NCI-H82 treated with DMSO at 0.1 percent for 48 hours (cell line): ENCODE measurements around the gene PLPPR2.
"Not testable (repeated sequence)": the region's sequence is repeated elsewhere in the genome, so short reads cannot be mapped to it uniquely, and the experiment has no call there.

Experiments
- DNase-seq: peaks from one replicate; lab custom pipeline; 2025; ENCODE audit not compliant: unreplicated experiment; lab: John Stamatoyannopoulos, UW

PLPPR2 gene

DNA sequence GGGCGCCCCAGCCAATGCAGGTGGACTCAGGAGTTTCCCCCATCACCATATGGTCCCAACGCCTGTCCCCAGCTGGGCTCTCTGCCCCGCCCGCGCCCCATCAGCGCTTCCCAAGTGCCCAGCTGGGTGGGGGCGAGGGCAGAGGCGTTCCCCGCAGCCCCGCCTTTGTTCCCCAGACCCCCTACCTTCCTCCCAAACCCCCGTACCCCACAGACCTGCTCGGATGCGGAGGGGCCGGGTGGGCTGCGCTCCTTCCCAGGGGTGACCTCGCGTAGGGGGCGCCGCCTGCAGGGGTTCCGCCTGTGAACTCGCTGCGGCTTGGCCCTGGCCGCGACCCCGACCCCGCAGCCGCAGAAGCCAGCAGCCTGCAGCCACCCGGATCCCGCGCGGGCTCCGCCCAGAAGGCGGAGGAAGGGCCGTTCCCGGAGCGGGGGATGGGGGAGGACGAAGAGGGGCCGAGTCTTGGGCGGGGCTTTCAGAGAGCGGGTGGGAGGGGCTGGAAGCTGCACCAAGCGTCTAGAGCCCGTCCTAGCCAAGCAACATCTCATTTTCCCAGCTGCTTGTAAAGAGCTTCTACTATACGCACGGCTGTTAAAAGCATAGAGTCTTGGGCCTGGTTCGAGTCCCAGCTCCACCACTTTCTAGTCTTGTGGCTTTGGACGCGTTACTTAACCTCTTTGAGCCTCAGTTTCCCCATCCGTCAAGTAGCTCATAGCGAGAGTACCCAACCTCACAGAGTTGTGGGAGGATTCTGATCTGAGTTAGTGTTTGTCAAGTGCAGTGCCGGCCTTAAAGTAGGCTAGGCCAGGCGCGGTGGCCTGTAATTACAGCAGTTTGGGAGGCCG is 15.8 kb upstream of the PLPPR2 start, which contains the start of gene RAB3D:
TSS of gene RAB3D (minus strand) at position 404 of the 845 bp plus-strand sequence. CDS start 2,258 bp downstream, outside the sequence.
- peak; percentile 77 for DNase-seq

DNA sequence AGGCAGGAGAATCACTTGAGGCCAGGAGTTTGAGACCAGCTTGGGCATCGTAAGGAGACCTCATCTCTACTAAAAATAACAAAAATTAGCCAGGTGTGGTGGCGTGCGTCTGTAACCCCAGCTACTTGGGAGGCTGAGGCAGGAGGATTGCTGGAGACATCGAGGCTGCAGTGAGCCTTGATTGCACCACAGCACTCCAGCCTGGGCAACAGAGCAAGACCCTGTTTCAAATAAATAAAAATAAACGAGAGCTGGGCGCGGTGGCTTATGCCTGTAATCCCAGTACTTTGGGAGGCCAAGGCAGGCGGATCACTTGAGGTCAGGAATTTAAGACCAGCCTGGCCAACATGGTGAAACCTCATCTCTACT is 15.1 kb upstream of the PLPPR2 start:
- not testable (repeated sequence) for DNase-seq

DNA sequence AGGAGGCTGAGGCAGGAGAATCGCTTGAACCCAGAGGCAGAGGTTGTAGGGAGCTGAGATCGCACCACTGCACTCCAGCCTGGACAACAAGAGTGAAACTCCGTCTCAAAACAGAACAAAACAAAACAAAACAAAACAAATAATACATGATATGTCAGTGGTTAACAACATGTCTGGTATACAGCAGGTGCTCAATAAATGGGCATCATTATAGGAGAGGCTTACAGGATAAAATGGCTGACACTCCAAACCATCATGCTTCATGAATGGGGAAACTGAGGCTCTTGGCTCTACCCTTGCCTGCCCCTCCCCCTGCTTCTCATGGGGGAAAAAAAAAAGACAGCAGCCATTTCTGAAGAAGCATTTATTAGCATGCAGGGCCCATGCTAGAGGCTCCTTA is 12.8 kb upstream of the PLPPR2 start:
- DNase-seq = no peak

DNA sequence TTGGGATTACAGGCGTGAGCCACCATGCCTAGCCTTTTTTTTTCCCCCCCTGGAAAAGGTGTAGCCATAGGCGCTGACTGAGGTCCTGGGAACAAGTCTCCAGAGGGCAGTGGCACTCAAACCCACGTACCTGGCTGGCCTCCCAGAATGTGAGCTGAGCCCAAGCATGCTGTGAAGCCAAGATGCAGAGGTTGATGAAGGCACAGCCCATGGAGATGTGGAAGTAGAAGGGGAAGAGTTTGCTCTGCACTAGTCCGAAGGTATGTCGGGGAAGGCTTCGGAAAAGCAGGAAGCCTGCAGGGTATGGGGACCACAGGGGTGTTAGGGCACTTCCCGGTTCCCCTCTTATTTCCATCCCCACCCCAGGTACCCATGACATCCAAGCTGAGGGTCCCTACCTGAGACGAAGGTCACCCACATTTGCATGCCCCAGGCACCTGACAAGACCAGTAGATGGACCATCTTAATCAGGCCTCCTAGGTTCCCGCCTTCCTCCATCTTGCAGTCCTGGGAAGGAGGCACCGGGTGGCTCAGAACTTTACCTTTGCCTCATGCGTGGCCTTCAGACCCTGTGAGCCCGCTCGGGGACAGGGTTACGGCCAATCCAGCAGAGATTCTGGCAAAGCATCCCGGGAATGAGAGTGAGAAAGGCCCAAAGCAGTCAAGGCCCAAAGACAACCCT is 10.0 kb upstream of the PLPPR2 start:
- no peak for DNase-seq

DNA sequence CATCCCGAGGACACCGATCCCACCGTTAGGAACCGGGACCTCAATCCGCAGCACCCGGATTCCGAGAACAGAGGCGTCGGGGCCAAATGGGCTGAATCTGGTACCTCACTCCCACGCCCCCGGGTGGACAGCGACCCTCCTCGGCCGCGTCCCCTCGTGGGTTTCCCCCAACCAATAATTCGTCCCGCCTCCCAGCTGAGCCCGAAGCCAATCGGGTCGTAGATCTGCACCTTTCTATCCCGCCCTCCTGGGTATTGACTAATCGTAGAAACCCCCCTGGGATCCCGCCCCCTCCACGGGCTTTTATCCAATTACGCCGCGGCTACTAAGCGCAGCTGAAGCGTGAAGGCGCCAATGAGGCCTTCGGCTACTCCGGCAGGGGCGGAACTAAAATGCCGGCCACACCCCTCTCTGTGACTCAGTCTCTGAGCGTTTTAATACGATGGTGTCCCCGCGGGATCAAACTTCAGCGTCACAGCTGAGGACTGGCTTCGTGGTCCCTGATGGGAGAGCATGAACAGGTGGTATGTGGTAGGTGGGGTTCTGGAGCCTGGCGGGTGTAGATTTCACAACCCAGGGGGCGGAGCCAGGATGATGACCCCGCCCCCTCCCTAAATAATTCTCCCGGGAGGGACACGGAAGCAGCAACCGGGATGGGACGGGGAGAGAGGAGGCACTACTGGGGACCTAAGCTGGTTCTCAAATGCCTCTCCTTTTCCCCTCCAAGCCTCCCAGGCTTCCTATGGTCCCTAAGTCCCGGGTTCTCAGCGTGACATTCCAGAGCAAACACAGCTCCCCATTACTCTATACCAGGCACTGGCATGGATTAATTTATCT is 8.9 kb upstream of the PLPPR2 start, which contains the start of the genes CCDC159 and TMEM205:
TSS of gene CCDC159 (plus strand) at position 416 of the 837 bp plus-strand sequence. CDS start at position 504, 88 bp downstream.
TSS of gene TMEM205 (minus strand) at position 165 of the 837 bp plus-strand sequence. CDS start 649 bp downstream, outside the sequence.
- peak; percentile 94 for DNase-seq

DNA sequence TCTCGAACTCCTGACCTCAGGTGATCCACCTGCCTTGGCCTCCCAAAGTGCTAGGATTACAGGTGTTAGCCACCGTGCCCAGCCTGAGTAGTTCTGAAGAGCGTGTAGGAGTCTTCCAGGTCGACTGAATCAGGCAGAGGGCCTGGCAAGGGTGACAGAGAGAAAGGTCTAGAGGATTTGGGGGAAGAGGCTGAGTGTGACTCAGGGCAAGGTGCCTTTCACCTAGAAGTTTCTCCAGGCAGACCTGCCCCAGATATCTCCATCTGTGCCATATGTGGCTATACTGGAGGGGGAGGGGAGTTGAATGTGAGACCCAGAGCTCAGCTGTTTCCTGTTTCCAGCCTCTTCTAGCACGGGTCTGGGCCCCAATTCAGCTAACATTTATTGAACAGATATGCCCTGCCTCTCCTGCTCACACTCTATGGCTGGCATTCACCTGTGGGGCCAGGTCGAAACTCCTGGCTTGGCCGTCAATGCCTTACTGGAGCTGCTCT is 7.6 kb upstream of the PLPPR2 start:
- no peak for DNase-seq

DNA sequence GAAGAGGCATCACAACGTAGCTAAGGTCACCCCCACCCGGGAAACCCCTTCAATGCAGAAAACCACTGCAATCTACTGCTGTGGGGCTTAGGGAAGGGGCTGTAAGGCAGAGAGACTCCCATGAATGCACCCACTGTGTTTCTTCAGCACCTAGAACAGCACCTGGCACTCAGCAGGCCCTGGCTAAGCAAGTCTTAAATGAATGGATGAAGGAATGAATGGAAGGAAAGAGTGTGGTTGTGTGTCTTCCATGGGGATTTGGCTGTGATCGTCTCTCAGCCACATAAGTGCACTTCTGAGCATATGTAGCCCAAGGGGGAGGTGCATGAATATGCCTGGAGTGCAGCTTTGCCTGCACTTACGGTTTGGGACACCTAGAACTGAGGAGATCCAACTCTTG is 6.1 kb upstream of the PLPPR2 start:
- DNase-seq = no peak

DNA sequence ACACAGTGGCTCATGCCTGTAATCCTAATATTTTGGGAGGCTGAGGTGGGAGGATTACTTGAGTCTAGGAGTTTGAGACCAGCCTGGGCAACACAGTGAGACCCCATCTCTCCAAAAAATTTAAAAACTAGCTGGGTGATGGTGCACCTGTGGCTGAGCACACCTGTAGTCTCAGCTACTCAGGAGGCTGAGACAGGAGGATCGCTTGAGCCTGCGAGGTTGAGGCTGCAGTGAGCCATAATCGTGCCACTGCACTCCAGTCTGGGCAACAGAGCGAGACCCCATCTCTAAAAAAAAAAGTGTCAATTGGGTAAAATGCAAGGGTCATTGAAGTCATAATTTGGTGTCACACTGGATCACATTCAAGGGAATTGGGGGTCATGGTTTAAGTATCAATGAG is 1.1 kb upstream of the PLPPR2 start:
- not testable (repeated sequence) for DNase-seq

DNA sequence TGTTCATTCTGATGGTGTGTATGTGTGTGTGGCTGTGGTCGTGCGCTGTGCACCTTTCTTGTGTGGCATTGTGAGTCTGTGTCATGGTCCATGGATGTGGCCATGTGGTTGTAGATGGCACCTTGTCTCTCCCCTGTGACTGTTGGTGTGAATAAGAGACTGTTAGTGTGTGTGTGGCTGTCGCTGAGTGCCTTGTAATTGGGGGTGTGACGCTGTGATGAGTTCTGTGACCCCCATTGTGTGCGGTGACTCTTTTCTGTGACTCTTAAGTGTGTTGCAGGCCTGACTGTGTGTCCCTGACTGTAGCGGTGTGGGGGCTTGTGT is 804 bp downstream of the PLPPR2 start:
- DNase-seq = no peak

DNA sequence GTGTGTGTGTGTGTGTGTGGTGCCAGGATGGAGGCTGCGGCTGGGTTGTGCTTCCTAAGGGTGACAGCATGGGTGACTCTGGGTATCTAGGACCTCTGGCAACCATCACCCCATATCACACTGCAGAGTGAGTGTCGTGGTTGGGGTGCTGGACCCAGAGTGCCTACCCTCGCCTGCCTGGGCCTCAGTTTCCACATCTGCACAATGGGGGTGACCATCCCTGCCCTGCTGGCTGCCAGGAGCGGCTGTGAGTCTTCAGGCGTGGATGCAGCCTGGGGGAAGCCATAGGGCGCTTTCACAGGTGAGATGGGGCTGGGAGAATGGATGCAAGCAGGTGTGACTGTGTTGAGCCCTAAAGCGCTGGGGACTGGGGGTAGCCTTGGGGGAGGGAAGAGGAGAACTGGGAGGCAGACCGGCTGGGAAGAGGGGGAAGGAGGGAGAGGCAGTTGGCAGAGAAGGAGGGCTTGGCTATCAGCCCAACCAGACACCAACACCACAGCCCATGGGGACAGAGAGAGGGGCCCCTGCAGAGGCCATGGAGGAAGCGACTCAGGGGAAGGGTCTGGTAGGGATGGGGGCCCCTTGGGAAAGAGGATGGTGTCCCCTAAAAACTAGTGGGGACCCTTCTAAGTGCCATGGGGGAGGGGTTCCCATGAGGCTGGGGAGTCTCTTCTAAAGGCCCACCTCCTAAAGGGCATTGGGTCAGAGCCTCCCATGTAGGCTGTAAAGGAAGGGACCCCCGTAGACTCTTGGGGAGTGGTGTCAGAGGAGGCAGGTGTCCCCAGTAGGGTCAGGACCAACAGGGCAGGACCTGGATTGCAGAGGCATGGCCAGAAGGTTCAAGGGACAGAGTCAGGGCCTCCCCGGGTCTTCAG is 1.7 kb downstream of the PLPPR2 start:
- DNase-seq = no peak

DNA sequence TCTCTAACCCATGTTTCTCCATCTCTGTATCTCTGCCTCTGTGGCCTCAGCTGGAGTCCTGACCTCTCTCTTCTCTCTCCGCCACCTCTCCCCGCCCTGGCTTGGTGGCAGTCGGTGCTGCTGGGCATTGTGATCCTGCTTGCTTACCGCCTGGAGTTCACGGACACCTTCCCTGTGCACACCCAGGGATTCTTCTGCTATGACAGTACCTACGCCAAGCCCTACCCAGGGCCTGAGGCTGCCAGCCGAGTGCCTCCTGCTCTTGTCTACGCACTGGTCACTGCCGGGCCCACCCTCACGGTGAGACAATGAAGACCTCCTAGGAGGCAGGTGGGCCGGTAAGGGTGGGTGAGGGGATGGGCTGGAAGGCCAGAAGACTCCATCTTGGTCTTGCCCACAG is 4.2 kb downstream of the PLPPR2 start:
- no peak for DNase-seq

DNA sequence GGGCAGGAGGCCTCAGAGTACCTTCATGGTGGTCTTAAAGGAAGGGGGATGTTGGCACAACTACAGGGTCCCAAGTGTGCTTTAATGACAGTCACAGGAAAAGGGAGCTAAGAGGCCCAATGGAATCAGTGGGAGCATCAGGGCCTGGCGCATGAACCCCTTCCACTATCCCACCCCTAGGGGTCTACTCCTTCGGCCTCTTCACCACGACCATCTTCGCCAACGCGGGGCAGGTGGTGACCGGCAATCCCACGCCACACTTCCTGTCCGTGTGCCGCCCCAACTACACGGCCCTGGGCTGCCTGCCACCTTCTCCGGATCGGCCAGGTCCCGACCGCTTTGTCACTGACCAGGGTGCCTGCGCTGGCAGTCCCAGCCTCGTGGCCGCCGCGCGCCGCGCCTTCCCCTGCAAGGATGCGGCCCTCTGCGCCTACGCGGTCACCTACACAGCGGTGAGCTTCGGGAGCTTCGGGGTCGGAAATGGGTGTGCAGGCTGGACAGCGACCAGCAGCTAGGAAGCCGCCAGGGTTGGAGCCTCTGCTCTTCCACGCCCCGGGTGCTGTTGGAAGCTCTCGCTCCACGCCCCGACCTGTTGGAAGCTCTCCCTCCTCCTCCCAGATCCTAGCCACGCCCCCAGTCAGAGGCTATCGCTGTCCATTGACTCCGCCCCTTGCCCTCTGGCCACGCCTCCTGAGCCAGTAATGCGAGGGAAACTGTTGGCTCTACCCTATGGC is 6.0 kb downstream of the PLPPR2 start:
- DNase-seq = no peak

DNA sequence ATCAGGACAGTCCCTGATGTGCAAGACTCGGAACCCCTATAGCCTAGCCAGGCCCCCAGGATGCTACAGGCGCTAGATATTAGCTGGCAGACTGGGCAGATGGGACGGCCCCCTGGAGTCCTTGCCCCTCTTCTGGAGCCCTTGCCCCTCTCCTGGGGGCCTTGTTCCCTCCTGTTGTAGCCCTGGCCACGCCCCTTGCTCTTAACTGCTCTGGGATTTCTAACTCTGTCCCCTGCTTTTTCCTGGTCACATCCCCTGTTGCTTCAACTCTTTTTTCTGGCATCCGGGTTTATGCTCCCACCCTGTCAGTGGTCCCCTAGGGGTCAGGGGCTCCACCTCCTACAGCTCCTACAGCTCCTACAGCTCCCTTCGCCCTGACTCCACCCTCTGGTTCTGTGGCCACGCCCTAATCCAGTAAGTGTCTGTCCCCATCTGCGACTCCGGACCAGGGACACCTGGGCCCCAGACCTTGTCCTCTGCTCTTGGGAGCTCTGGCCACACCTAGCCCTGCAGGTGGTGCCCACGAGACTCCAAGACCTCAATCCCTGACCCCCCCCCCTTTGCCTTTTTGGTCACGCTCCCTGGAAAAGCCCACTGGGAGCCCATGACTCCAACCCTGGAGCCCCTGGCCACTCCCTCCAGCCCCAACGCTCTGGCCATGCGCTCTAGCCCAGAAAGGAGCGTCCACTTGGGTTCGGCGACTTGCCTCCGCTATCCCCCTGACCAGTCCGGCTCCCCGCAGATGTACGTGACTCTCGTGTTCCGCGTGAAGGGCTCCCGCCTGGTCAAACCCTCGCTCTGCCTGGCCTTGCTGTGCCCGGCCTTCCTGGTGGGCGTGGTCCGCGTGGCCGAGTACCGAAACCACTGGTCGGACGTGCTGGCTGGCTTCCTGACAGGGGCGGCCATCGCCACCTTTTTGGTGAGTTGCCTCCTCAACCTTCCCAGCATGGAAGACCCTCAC is 6.8 kb downstream of the PLPPR2 start:
- peak; percentile 24 for DNase-seq

DNA sequence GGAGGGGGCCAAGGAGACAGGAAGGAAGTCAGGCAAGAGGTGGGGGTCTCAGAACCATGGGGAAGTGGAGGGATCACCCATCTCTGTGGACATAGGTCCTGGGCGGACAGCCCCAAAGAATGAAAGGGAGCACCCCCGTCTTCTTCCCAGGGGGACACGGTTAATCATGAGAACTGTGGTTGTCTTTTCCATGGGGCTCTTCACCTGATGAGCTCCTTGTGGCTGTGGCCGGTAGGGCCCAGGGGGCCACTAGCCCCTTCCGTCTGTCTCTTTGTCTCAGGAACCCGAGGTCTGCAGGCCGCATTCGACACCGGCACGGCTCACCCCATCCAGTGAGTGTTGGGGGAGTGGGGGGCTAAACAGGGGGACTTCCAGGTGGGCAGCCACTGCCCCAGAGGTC is 8.6 kb downstream of the PLPPR2 start:
- no peak for DNase-seq

DNA sequence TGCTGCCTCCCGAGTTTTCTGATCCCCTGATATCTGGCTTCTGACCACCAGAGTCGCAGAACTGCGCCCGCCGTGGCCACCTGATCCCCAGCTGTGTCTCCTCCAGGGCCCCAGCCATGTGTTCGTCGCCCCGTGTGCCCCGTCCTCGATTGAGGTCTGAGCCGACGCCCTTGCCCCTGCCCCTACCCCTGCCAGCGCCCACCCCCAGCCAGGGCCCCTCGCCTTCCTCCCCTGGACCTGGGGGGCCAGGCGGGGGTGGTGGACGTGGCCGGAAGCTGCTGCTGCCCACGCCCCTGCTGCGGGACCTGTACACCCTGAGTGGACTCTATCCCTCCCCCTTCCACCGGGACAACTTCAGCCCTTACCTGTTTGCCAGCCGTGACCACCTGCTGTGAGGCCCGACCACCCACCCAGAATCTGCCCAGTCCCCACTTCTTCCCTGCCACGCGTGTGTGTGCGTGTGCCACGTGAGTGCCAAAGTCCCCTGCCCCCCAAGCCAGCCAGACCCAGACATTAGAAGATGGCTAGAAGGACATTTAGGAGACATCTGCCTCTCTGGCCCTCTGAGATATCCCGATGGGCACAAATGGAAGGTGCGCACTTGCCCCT is 9.2 kb downstream of the PLPPR2 start:
- DNase-seq = no peak

DNA sequence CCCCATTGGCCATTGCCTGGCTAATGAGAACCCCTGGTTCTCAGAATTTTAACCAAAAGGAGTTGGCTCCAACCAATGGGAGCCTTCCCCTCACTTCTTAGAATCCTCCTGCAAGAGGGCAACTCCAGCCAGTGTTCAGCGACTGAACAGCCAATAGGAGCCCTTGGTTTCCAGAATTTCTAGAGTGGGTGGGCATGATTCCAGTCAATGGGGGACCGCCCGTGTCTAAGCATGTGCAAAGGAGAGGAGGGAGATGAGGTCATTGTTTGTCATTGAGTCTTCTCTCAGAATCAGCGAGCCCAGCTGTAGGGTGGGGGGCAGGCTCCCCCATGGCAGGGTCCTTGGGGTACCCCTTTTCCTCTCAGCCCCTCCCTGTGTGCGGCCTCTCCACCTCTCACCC is 9.7 kb downstream of the PLPPR2 start:
- no peak for DNase-seq

DNA sequence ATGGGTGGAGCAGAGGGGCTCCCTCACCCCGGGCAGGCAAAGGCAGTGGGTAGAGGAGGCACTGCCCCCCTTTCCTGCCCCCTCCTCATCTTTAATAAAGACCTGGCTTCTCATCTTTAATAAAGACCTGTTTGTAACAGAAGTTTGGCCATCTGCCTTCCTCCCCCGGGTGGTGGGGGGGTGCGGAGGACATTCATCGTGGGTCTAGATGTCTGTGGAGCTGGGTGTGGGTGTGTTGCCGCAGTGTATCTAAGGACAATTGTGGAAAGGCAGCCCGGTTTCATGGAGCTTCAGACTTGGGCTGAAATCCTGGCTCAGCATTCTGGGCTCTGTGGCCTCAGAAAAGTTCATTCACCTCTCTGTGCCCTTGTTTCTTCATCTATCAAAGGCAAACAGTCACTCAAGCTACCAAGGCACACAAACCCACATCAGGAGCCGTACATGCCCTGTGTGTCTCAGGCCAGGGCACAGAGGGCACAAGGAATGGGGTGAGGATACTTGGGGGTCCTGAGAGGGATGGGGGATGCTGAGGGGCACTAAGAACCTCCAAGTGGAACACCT is 10.4 kb downstream of the PLPPR2 start:
- DNase-seq = no peak

DNA sequence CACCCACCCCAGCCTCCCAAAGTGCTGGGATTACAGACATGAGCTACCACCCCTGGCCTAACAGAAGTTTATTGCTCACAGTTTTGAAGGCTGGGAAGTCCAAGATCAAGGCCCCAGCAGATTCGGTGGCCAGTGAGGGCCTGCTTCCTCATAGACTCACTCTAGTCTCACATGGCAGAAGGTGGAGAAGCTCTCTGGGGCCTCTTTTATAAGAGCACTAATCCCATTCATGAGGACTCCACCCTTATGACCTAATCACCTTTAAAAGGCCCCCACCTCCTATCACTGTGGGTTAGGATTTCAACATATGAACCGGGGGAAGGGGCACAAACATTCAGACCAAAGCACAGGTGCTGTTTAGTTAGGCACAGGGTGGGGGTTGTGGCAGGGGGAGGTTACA is 12.3 kb downstream of the PLPPR2 start:
- DNase-seq = peak; percentile 51
